Hepatocyte (in vitro differentiated cells): ENCODE results near the gene CDK18. TPM values are rescaled to one million over a fixed set of nuclear protein-coding genes. Genes with fewer than 3 reads are reported as not detected.
A peak's percentile ranks its signal among the peaks of the same experiment; 100 is the strongest.

Experiments used
- DNase-seq: peaks from one replicate; pipeline ENCODE4 v3.0.0-alpha.2; 2016; ENCODE audit warnings: low spot score
- H2AFZ ChIP-seq: fragments of 200-600 bp; sonication (generic); 2 replicates; pipeline ENCODE4 v1.6.0; 2016; ENCODE audit warnings: antibody characterized with exemption, mild to moderate bottlenecking
- H3K27ac ChIP-seq: fragments of 200-600 bp; sonication (generic); 2 replicates; pipeline ENCODE4 v1.5.1; 2016; ENCODE audit warnings: mild to moderate bottlenecking
- H3K27me3 ChIP-seq: fragments of 200-600 bp; sonication (generic); 2 replicates; pipeline ENCODE4 v1.6.1; 2016
- H3K36me3 ChIP-seq: fragments of 200-600 bp; sonication (generic); replicated peaks from 2 replicates; pipeline ENCODE4 v1.5.1; 2016; ENCODE audit warnings: low read depth; ENCODE audit not compliant: insufficient read depth
- H3K4me1 ChIP-seq: fragments of 200-600 bp; sonication (generic); 2 replicates; pipeline ENCODE4 v1.5.1; 2016; ENCODE audit warnings: mild to moderate bottlenecking, moderate library complexity; ENCODE audit not compliant: insufficient read depth
- H3K4me2 ChIP-seq: fragments of 200-600 bp; sonication (generic); 2 replicates; pipeline ENCODE4 v1.6.0; 2016
- H3K4me3 ChIP-seq: fragments of 200-600 bp; sonication (generic); 2 replicates; pipeline ENCODE4 v1.5.1; 2016; ENCODE audit warnings: mild to moderate bottlenecking
- H3K79me2 ChIP-seq: fragments of 200-600 bp; sonication (generic); 2 replicates; pipeline ENCODE4 v1.6.0; 2017; ENCODE audit warnings: mild to moderate bottlenecking
- H3K9me2 ChIP-seq: fragments of 200-600 bp; sonication (generic); replicated peaks from 2 replicates; pipeline ENCODE4 v1.6.0; 2017; ENCODE audit warnings: mild to moderate bottlenecking; ENCODE audit not compliant: insufficient read depth
- H3K9me3 ChIP-seq: fragments of 200-600 bp; sonication (generic); 2 replicates; pipeline ENCODE4 v1.5.1; 2016; ENCODE audit warnings: low read depth, mild to moderate bottlenecking
- H4K20me1 ChIP-seq: fragments of 200-600 bp; sonication (generic); 2 replicates; pipeline ENCODE4 v1.6.0; 2016; ENCODE audit warnings: mild to moderate bottlenecking; ENCODE audit not compliant: insufficient read depth, poor library complexity, severe bottlenecking
- CTCF ChIP-seq: fragments of 200-600 bp; sonication (generic); IDR thresholded peaks from 2 replicates; pipeline ENCODE4 v1.5.1; 2016; ENCODE audit warnings: antibody characterized with exemption, mild to moderate bottlenecking; ENCODE audit not compliant: poor library complexity
- EZH2 ChIP-seq: fragments of 200-600 bp; sonication (generic); IDR thresholded peaks from 2 replicates; pipeline ENCODE4 v1.6.1; 2016; ENCODE audit warnings: antibody characterized with exemption, mild to moderate bottlenecking, borderline replicate concordance
- EZH2phosphoT487 ChIP-seq: fragments of 200-600 bp; sonication (generic); IDR thresholded peaks from one replicate; pipeline ENCODE4 v1.6.1; 2018; ENCODE audit warnings: antibody characterized with exemption, mild to moderate bottlenecking, low read depth, moderate library complexity; ENCODE audit not compliant: unreplicated experiment, severe bottlenecking
- WGBS: methylation state at CpG from one replicate; pipeline ENCODE4 v1.1.6; 2016; ENCODE audit warnings: low lambda C conversion rate; ENCODE audit errors: missing lambda C conversion rate; 5-methylcytosine and 5-hydroxymethylcytosine counted together
- polyA plus RNA-seq: library from polyadenylated mRNA; unstranded; fragments of >200 nt; fragmentation: Nextera tagmentation; extraction: Ambion mirVana; gene quantifications from 2 replicates; pipeline ENCODE4 v1.2.1, GENCODE V29; 2016
- total RNA-seq: library from RNA; depleted of rRNA; stranded (reverse); fragments of >200 nt; gene quantifications from 2 replicates; pipeline ENCODE4 v1.2.3, GENCODE V29; 2014

CDK18 gene
- total and polyA plus RNA-seq, 2 experiments from 2014 or later: 8.0 to 16.7 TPM

DNA sequence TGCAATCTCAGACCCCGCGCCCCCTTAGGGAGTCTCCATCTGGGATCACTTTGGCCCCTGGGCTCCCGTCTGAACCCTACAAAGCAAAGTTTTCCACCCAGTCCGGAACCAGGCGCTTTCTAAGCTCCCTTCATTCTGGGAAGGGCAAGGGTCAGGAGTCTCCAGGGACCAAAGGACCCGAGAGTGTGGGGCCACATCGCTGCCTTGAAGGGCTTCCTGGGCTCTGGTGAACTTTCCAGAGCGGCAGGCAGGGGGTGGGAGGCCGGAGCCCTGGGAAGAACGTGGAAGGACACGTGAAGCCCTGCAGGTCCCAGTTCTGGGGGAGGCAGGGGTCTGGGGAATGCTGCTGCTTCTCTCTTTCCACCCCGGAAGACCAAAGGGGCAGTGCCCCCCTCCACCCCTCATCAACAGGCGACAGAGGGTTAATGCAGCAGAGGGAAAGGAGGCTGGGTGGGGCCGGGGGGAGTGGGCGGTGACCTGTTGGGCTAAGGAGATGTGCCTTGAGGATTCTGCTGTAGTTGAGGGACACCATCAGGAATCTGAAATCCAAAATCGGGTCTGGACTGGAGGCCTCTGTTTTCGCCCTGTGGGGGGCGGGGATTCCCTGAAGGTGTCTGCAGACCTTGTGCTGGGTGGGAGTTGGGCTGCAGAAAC is 734 bp downstream of the CDK18 start:
- TF ChIP-seq EZH2: no peak
- no peak for TF ChIP-seq CTCF
- no peak for TF ChIP-seq EZH2phosphoT487
- H3K36me3 ChIP-seq: no peaks in the 10 kb centered on the region
- H3K79me2 ChIP-seq: peaks cover 10% of the 10 kb centered on the region
- H3K27ac ChIP-seq: no peak overlapping the region
- H3K4me2 ChIP-seq: peak overlapping the region; percentile 98
- WGBS: 7% methylated on average over 16 of the region's 18 CpGs
- no peaks in the 10 kb centered on the region for H3K9me2 ChIP-seq
- no peaks in the 10 kb centered on the region for H4K20me1 ChIP-seq
- no peaks in the 10 kb centered on the region for H3K9me3 ChIP-seq
- H2AFZ ChIP-seq: peak overlapping the region; percentile 91
- peak; percentile 42 for DNase-seq
- H3K4me1 ChIP-seq: peaks cover 48% of the 10 kb centered on the region
- peak overlapping the region; percentile 61 for H3K4me3 ChIP-seq
- H3K27me3 ChIP-seq: no peaks in the 10 kb centered on the region

DNA sequence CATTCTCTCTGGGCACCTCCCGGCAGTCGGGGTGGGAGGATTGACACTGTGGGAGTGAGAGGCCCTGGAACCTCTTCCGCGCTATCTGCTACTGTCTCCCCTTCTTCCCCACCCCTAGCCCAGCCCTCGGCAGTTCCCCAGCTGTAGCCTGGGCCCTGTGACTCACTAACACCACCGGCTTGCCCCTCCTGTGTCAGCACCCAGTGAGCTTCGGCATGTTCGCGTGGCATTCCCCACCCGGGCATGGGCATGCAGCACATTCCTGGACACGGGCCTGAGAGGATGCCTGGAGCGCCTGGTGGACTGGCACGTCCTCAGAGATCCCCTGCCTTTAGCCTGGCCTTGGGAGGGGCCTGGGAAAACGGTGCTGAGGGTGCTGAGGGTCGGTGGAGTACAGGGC is 1.3 kb downstream of the CDK18 start:
- Histone ChIP-seq H3K36me3 (no peaks in the 10 kb centered on the region), H3K79me2 (peaks cover 10% of the 10 kb centered on the region), H3K4me2 (peak overlapping the region; percentile 98), H3K4me1 (peaks cover 45% of the 10 kb centered on the region), H3K9me3 (no peaks in the 10 kb centered on the region), H3K4me3 (no peak overlapping the region), H3K27me3 (no peaks in the 10 kb centered on the region), H3K27ac (no peak overlapping the region), H2AFZ (no peak overlapping the region), H3K9me2 (no peaks in the 10 kb centered on the region), H4K20me1 (no peaks in the 10 kb centered on the region)
- TF ChIP-seq CTCF (no peak), EZH2 (no peak), EZH2phosphoT487 (no peak)
- 39% methylated on average over 15 of the region's 15 CpGs for WGBS
- DNase-seq: peak; percentile 52

DNA sequence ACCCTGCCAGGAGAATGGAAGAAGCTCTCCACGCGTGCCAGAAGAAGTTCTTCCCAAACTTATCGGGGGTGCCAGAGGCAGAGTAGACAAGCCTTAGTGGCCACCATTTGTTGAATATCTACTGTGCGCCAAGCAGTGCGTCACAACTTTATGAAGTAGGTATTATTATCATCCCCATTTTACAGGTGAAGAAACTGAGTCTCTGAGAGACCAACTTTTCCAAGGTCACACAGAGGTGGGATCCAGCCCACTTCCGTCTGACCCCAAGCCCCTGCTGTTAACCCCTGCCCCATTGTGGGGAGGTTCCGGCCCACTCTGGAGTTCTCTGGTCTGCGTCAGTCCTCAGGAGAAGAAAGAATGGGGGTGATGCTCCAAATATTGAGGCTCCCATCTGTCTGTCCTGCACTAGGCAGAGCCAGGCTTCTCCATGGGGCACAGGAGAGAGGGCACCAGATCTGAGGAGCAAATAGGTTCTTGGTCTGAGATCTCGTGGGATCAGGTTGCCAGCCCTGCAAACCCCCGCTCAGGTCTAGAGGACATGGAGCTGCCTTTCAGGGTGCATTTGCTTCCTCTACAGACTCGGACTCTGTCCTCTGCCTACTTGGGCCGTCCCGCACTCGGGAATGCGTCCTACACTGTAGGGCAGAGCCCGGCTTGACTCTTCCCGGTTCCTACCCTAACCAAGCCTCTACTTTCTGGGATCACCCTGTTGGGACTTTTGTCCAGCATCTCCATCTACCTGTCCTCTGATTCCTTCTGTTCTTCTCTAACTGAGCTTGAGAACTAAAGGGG is 2.1 kb downstream of the CDK18 start:
- H3K4me3 ChIP-seq: no peak overlapping the region
- H3K36me3 ChIP-seq: no peaks in the 10 kb centered on the region
- no peak overlapping the region for H2AFZ ChIP-seq
- no peaks in the 10 kb centered on the region for H3K9me2 ChIP-seq
- no peaks in the 10 kb centered on the region for H3K27me3 ChIP-seq
- peaks cover 36% of the 10 kb centered on the region for H3K4me1 ChIP-seq
- H3K9me3 ChIP-seq: no peaks in the 10 kb centered on the region
- WGBS: 93% methylated on average over 17 of the region's 17 CpGs
- H3K79me2 ChIP-seq: peaks cover 10% of the 10 kb centered on the region
- H3K27ac ChIP-seq: no peak overlapping the region
- no peak for DNase-seq
- no peaks in the 10 kb centered on the region for H4K20me1 ChIP-seq
- peak overlapping the region; percentile 98 for H3K4me2 ChIP-seq
- TF ChIP-seq EZH2 (no peak), EZH2phosphoT487 (no peak), CTCF (no peak)
